Measurements from ENCODE around the gene NAMPT. TPM values are rescaled to one million over a fixed set of nuclear protein-coding genes. Genes with fewer than 3 reads are reported as not detected.

Gene NAMPT
- total and polyA plus RNA-seq, 9 of the 15 experiments (the other 6 are each of a cell fraction or from before 2014, with no cell fraction given): 41.1 to 160 (median 106) TPM

DNA sequence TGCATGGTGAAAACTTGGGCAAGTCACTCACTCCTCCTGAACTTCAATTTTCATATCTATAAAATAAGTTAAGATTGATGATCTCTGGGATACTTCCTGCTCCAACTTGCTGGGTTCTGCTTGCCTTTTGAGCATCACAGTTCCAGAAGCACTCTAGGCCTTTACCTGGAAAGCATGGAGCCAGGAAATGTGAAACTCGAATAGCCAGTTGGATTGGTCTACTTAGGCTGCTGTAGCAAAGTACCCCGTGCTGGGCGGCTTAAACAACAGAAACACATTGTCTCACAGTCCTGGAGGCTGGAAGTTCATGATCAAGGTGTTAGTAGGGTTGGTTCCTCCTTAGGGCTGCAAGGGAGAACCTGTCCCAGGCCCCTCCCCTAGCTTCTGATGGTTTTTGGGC, 64.5 kb downstream of the NAMPT start:
- POLR2A ChIA-PET: interaction anchor here (0.5 kb wide), 1 partner anchor 22 kb away, joined by 3 read pairs; no protein-coding TSS in a partner anchor

More for the DNA sequence above, 64.5 kb downstream of the NAMPT start:
- in situ Hi-C loops (cut with MboI) (no loop called here), intact Hi-C loops (cut with micrococcal nuclease) (loop anchor here (5.0 kb wide), 1 partner anchor 33 kb away; no protein-coding TSS in a partner anchor)
- 11% methylated on average over 3 of the region's 3 CpGs for WGBS (ENCODE audit: insufficient coverage, low coverage, missing lambda C conversion rate)
- no peak overlapping the region for H3K4me2 ChIP-seq (ENCODE audit: insufficient read depth, low read length)
- H3K4me3 ChIP-seq: no peak overlapping the region
- no peak overlapping the region for H2AFZ ChIP-seq (ENCODE audit: low read depth, low read length)
- no peaks in the 10 kb centered on the region for H4K20me1 ChIP-seq (replicated peaks; ENCODE audit: control insufficient read depth, insufficient read depth, low read length)
- TF ChIP-seq, protein P1, sequence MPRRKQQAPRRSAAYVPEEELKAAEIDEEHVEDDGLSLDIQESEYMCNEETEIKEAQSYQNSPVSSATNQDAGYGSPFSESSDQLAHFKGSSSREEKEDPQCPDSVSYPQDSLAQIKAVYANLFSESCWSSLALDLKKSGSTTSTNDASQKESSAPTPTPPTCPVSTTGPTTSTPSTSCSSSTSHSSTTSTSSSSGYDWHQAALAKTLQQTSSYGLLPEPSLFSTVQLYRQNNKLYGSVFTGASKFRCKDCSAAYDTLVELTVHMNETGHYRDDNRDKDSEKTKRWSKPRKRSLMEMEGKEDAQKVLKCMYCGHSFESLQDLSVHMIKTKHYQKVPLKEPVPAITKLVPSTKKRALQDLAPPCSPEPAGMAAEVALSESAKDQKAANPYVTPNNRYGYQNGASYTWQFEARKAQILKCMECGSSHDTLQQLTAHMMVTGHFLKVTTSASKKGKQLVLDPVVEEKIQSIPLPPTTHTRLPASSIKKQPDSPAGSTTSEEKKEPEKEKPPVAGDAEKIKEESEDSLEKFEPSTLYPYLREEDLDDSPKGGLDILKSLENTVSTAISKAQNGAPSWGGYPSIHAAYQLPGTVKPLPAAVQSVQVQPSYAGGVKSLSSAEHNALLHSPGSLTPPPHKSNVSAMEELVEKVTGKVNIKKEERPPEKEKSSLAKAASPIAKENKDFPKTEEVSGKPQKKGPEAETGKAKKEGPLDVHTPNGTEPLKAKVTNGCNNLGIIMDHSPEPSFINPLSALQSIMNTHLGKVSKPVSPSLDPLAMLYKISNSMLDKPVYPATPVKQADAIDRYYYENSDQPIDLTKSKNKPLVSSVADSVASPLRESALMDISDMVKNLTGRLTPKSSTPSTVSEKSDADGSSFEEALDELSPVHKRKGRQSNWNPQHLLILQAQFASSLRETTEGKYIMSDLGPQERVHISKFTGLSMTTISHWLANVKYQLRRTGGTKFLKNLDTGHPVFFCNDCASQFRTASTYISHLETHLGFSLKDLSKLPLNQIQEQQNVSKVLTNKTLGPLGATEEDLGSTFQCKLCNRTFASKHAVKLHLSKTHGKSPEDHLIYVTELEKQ (CRISPR knock-in tag; IDR thresholded peaks at IDR 0.05): no peak
- no peak for TF ChIP-seq TCF7L2 (IDR thresholded peaks at IDR 0.05; ENCODE audit: low read depth, low read length)
- TF ChIP-seq FOSL1 (tag; conservative IDR thresholded peaks at IDR 0.05): no peak
- TF ChIP-seq MYNN (IDR thresholded peaks at IDR 0.05): no peak
- no peak for TF ChIP-seq MYNN (CRISPR knock-in tag; IDR thresholded peaks at IDR 0.05)
- TF ChIP-seq ELF4 (CRISPR knock-in tag; IDR thresholded peaks at IDR 0.05): no peak
- TF ChIP-seq, protein P2, sequence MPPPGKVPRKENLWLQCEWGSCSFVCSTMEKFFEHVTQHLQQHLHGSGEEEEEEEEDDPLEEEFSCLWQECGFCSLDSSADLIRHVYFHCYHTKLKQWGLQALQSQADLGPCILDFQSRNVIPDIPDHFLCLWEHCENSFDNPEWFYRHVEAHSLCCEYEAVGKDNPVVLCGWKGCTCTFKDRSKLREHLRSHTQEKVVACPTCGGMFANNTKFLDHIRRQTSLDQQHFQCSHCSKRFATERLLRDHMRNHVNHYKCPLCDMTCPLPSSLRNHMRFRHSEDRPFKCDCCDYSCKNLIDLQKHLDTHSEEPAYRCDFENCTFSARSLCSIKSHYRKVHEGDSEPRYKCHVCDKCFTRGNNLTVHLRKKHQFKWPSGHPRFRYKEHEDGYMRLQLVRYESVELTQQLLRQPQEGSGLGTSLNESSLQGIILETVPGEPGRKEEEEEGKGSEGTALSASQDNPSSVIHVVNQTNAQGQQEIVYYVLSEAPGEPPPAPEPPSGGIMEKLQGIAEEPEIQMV (tag; conservative IDR thresholded peaks at IDR 0.05; ENCODE audit: low read depth): no peak
- FAIRE-seq (no peak), DNase-seq (ENCODE audit: extremely low read depth in 1 of 4, low spot score in 3 of 4) (no peak), ATAC-seq (no peak)
- H3K9me3 ChIP-seq (replicated peaks; ENCODE audit: control insufficient read depth, insufficient read depth, low read depth, low read length): no peaks in the 10 kb centered on the region
- no TSS peak for BruUV-seq (replicated peaks)
- no peaks in the 10 kb centered on the region for H3K79me2 ChIP-seq (ENCODE audit: control insufficient read depth, insufficient read depth, low read length)
- H3K27ac ChIP-seq (ENCODE audit: extremely low read depth, low read depth, low read length): no peak overlapping the region
- peaks cover 5 to 19% of the 10 kb centered on the region in 2 experiments for H3K4me1 ChIP-seq (replicated peaks in 1 of 2; ENCODE audit: control insufficient read depth in 2 of 2, insufficient read depth in 2 of 2, low read length in 2 of 2)
- H3K36me3 ChIP-seq (ENCODE audit: control insufficient read depth, insufficient read depth, low read length): no peaks in the 10 kb centered on the region
- CTCF ChIA-PET (ENCODE audit: low intra/inter-chr PET ratio): no interaction called here
- H3K9ac ChIP-seq (ENCODE audit: insufficient read depth in 1 of 2, low read depth in 2 of 2, low read length in 2 of 2): no peak overlapping the region
- no peaks in the 10 kb centered on the region for H3K27me3 ChIP-seq (ENCODE audit: control insufficient read depth in 2 of 2, insufficient read depth in 2 of 2, low read length in 2 of 2)
- no peaks in the 10 kb centered on the region for H3K9me1 ChIP-seq (ENCODE audit: control insufficient read depth, insufficient read depth, low read length)

Data from K562 (cell line).